Activated T-cell treated with anti-CD3 and anti-CD28 coated beads, Interleukin-2, amount 50 U/mL, for 4 hours (primary cell): ENCODE data around the gene ATG16L1. TPM values are rescaled to one million over a fixed set of nuclear protein-coding genes. Genes with fewer than 3 reads are reported as not detected.

Experiments
- ATAC-seq, 2 donors: fragments of 200-7000 bp; cut with Tn5 transposase; one replicate each; pipeline ENCODE4 v1.10.0; 2021
- DNase-seq: peaks from one replicate; pipeline ENCODE4 v3.0.0-alpha.2; 2020
- H3K27me3 Mint-ChIP-seq: one replicate; pipeline ENCODE4 v1.8.0; 2021; ENCODE audit warnings: low read depth, mixed read lengths
- H3K36me3 Mint-ChIP-seq: one replicate; pipeline ENCODE4 v1.8.0; 2022; ENCODE audit warnings: mixed read lengths; ENCODE audit not compliant: insufficient read depth
- H3K4me1 Mint-ChIP-seq: one replicate; pipeline ENCODE4 v1.8.0; 2021; ENCODE audit warnings: low read depth, mixed read lengths
- H3K4me3 Mint-ChIP-seq: one replicate; pipeline ENCODE4 v1.8.0; 2021; ENCODE audit warnings: mild to moderate bottlenecking, moderate library complexity, mixed read lengths
- H3K9me3 Mint-ChIP-seq: one replicate; pipeline ENCODE4 v1.8.0; 2021; ENCODE audit warnings: mixed read lengths
- total RNA-seq, 3 donors: library from RNA; stranded (reverse); gene quantifications; one replicate each; pipeline ENCODE4 v1.2.1, GENCODE V29; 2021

ATG16L1 gene
- total RNA-seq, 3 donors from 2014 or later: 36.2 to 37.8 (median 36.9) TPM

DNA sequence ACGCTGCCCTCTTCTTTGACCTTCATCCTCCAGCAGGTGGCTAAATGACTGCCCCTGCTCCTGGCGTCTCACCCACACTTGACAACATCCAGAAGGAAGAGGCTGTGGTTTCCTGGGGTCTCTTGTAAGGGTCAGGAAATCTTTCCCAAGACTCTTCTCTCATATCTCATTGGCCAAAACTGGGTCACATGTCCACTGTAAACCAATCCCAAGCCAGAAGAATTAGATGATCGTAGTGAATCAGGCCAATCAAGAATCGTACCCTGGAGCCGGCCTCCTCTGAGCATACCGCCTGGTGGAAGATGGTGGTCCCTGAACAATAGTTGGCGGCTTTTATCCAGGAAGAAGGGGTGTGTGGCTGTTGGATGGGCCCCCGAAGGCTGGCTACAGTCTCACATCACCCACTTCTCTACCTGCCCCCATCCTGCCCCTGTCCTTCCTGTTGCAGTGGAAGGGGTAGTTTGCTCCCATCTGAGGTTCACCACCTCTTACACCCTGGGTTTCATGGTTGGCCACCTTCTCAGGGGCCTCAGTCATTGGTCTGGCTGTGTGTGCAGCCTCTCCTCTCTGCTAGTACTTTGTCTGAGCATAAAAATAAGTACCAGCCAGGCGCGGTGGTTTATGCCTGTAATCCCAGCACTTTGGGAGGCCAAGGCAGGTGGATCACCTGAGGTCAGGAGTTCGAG, 59.9 kb downstream of the ATG16L1 start:
- Mint-ChIP-seq H3K4me1 (peaks cover 5% of the 10 kb centered on the region), H3K4me3 (no peak overlapping the region), H3K27me3 (no peaks in the 10 kb centered on the region), H3K36me3 (no peaks in the 10 kb centered on the region), H3K9me3 (no peaks in the 10 kb centered on the region)
- DNase-seq: no peak
- ATAC-seq: no peak

DNA sequence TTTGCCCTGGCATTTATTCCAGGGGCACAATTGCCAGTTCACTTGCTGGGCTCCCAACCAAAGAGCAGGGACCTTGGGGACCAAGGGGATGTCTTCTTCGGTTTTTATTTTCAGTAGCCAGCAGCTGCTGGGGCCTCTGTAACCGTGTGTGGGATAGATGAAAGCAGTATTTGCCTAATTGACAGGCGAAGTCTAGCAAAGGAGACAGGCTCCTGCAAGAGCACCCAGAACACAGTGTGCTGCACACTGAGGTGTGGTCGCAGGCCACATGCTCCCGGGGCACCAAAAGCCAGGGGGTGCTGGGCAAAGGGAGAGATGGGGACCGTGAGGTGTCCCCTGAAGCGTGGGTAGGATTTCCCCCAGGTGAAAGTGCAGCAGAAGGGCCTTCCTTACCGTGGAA, 61.4 kb downstream of the ATG16L1 start:
- H3K4me1 Mint-ChIP-seq: peaks cover 5% of the 10 kb centered on the region
- no peak overlapping the region for H3K4me3 Mint-ChIP-seq

DNA sequence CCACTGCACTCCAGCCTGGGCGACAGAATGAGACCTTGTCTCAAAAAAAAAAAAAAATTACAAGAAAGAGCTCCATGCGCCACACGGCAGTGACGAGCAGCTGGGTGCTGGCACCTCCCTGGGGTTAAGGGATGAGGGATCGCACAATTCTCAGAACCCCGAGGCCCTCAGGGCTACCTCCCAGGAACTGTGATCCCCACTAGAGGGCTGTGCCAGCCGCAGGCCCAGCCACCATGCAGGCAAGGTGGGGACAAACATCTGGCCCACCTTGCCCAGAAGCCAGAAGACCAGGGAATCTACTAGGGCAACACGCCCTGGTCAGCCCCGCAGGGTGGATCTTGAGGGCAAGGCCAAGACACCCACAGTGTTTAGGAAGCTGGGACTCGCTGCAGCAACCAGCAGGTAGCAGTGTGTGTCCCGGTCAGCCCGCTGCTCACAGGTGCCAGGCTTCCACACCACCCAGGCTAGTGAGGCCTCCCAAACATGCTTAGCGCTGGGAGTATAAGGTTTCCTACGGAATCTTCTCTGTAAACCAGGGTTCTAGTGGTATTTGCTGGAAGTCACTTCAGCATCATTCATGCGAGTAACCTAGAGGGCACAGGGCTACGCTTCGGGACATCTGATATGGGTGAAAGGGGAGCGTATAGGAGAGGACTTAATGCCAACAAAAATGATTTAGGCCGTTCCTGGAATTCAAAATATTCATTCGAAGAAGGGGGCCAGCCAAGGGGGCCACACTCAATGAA, 62.9 kb downstream of the ATG16L1 start:
- DNase-seq (no peak), ATAC-seq (no peak)
- H3K4me3 Mint-ChIP-seq: no peak overlapping the region
- no peaks in the 10 kb centered on the region for H3K36me3 Mint-ChIP-seq
- H3K27me3 Mint-ChIP-seq: peaks cover 4% of the 10 kb centered on the region
- peaks cover 5% of the 10 kb centered on the region for H3K4me1 Mint-ChIP-seq
- H3K9me3 Mint-ChIP-seq: no peaks in the 10 kb centered on the region

More for the DNA sequence above, 61.4 kb downstream of the ATG16L1 start:
- no peak for ATAC-seq
- Mint-ChIP-seq H3K9me3 (no peaks in the 10 kb centered on the region), H3K27me3 (no peaks in the 10 kb centered on the region), H3K36me3 (no peaks in the 10 kb centered on the region)
- DNase-seq: no peak

DNA sequence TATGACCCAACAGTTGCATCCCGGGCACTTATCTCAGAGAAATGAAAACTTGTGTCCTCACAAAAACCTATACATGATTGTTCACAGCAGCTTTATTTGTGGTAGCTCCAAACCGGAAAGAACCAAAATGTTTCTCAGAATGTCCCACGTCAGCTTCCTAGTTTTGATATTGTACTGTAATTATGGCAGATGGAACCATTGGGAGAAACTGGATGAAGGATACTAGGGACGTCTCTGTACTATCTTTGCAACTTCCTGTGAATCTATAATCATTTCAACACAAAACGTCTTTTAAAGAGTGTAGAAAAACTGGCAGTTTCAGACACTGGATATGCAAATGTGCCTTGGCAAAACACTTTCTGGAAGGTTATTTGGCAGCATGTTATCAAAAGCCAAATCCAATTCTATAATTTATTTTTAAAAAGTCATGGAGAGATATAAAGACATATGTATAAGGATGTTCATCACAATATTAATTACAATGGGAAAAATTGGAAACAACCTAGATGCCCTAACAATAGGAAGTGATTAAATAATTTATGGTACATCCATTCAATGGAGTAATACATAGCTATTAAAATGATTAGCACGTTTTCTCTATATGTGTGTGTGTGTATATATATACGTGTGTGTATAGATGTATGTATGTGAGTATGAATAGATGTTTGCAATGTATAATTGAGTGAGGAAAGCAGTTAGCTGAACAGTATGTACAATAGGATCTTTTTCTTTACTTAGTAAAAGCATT, 65.9 kb downstream of the ATG16L1 start:
- ATAC-seq (no peak), DNase-seq (no peak)
- Mint-ChIP-seq H3K4me3 (no peak overlapping the region), H3K4me1 (peaks cover 3% of the 10 kb centered on the region), H3K36me3 (no peaks in the 10 kb centered on the region), H3K27me3 (peaks cover 4% of the 10 kb centered on the region), H3K9me3 (no peaks in the 10 kb centered on the region)

DNA sequence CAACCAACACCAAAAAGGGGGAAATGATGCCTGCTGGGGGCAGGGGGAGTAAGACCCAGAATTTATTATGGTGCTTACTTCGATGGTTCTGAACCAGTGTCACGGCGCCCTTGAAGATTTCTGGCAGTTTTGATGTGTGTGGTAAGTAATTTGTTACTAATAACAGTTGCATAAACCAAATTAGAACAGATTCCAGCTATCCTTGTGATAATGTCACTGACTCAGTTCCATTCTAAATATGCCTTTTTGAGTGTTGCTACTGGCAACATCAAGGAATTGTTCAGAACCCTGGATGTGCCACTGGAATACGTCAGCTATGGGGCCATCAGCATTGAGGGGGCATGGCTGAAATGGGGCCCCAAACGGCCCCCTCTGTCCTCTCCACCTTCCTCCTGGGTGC, 67.8 kb downstream of the ATG16L1 start:
- no peaks in the 10 kb centered on the region for H3K36me3 Mint-ChIP-seq
- H3K4me1 Mint-ChIP-seq: peaks cover 8% of the 10 kb centered on the region
- peaks cover 4% of the 10 kb centered on the region for H3K27me3 Mint-ChIP-seq
- no peak overlapping the region for H3K4me3 Mint-ChIP-seq
- ATAC-seq (no peak), DNase-seq (no peak)
- no peaks in the 10 kb centered on the region for H3K9me3 Mint-ChIP-seq

DNA sequence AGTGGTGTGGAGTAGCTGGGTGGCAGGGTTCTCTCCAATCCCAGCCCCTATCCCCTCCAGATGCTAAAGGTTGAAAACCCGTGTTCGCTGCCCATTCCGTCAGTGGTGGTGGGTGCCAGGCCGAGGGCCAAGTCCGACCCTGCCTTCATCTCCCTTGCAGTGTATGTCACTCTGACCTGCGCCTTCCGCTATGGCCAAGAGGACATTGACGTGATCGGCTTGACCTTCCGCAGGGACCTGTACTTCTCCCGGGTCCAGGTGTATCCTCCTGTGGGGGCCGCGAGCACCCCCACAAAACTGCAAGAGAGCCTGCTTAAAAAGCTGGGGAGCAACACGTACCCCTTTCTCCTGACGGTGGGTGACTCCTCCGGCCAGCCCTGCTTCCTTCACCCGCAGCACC, 69.0 kb downstream of the ATG16L1 start:
- ATAC-seq: no peak
- Mint-ChIP-seq H3K4me1 (peaks cover 8% of the 10 kb centered on the region), H3K27me3 (peaks cover 4% of the 10 kb centered on the region), H3K4me3 (no peak overlapping the region), H3K36me3 (no peaks in the 10 kb centered on the region), H3K9me3 (no peaks in the 10 kb centered on the region)
- no peak for DNase-seq

DNA sequence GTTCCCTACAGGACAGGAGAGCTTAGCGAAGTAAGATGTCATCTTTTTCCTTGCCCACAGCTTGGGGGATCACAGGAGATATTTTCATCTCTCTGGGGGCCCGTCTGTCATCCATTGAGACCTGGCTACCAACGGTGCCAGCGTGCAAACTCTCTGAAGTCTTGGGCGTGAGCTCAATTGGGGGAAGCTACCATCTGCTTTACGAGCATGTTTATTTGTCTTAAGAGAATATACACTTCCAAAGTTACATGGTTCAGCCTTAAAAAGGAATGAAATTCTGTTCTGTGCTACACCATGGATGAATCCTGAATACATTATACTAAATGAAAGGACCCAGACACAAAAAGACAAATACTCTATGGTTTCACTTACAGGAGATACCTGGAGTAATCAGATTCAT, 69.7 kb downstream of the ATG16L1 start:
- Mint-ChIP-seq H3K4me1 (peaks cover 8% of the 10 kb centered on the region), H3K4me3 (no peak overlapping the region)

DNA sequence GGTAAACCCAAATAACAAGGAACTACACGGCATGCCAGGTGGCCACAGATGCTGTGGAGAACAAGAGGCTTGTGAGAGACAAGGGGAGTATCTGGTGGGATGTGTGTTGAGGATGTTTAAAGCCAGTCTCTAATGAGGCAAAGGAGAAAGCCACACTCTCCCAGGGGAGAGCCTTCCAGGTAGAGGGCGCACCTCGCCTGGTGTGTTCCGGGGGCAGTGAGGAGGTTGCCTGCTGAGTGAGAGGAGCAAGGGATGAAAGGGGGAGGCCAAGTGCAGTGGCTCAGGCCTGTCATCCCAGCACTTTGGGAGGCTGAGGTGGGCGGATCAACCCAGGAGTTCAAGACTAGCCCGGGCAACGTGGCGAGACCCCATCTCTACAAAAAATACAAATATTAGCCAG, 72.4 kb downstream of the ATG16L1 start:
- Mint-ChIP-seq H3K4me3 (no peak overlapping the region), H3K4me1 (peaks cover 8% of the 10 kb centered on the region), H3K9me3 (no peaks in the 10 kb centered on the region), H3K27me3 (peaks cover 2% of the 10 kb centered on the region), H3K36me3 (no peaks in the 10 kb centered on the region)
- ATAC-seq: no peak
- no peak for DNase-seq

More for the DNA sequence above, 69.7 kb downstream of the ATG16L1 start:
- ATAC-seq: no peak
- DNase-seq: no peak
- H3K36me3 Mint-ChIP-seq: no peaks in the 10 kb centered on the region
- H3K9me3 Mint-ChIP-seq: no peaks in the 10 kb centered on the region
- peaks cover 4% of the 10 kb centered on the region for H3K27me3 Mint-ChIP-seq

DNA sequence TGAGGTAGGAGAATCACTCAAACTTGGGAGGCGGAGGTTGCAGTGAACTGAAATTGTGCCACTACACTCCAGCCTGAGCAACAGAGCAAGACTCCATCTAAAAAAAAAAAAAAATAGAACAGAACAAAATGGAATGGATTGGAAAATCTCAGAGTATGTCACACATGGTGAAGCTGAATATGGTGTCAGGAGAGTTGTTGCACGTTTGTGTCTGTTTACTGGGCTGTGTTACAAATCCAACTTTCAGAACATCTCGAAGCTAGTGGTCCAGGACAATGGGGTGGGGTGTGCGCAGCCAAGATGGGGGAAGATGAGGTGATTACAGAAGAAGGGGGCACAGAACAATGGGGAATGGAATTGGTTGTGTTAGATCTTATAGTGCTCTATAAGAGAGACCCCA, 73.8 kb downstream of the ATG16L1 start:
- H3K36me3 Mint-ChIP-seq: no peaks in the 10 kb centered on the region
- H3K4me1 Mint-ChIP-seq: peaks cover 14% of the 10 kb centered on the region

DNA sequence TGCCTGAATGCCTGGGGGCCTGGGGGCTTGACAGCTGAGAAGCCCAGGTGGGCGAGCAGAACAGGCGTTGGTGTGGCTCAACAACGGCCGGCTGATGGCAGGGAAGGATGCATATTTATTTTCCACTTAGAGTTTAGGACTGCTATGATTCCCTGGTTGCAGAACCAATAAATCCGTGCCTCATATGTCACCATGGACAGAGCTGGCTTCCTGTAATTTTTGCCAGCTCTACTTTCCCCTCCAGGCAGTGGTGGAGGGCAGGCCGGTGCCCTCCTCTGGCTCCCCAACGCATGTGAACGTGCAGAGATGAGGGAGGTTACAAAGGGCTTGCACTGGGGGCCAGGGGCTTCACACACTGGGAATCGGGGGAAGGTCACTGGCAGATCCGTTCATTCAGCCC, 74.3 kb downstream of the ATG16L1 start:
- peaks cover 14% of the 10 kb centered on the region for H3K4me1 Mint-ChIP-seq
- DNase-seq (no peak), ATAC-seq (no peak)
- H3K27me3 Mint-ChIP-seq: no peaks in the 10 kb centered on the region
- no peaks in the 10 kb centered on the region for H3K9me3 Mint-ChIP-seq
- H3K36me3 Mint-ChIP-seq: no peaks in the 10 kb centered on the region
- no peak overlapping the region for H3K4me3 Mint-ChIP-seq

More for the DNA sequence above, 73.8 kb downstream of the ATG16L1 start:
- Mint-ChIP-seq H3K9me3 (no peaks in the 10 kb centered on the region), H3K4me3 (no peak overlapping the region), H3K27me3 (no peaks in the 10 kb centered on the region)
- no peak for DNase-seq
- no peak for ATAC-seq

DNA sequence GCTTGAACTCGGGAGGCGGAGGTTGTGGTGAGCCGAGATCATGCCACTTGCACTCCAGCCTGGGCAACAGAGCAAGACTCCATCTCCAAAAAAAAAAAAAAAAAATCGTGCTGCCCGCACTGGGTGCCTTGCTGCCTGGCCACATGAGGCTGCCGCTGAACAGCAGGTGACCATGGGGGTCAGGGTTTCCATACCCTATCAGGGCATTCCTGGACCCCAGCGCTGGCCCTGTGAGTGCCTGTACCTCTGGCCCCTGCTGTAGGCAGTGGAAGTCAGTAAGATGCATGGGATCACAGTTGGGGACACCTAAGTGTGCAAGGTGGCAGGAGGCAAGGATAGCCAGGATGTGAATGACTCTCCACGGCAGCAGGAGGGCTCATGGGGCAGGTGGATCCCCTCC, 75.0 kb downstream of the ATG16L1 start:
- no peaks in the 10 kb centered on the region for H3K36me3 Mint-ChIP-seq
- peaks cover 18% of the 10 kb centered on the region for H3K4me1 Mint-ChIP-seq
- H3K4me3 Mint-ChIP-seq: no peak overlapping the region
- H3K9me3 Mint-ChIP-seq: no peaks in the 10 kb centered on the region
- no peak for ATAC-seq
- no peak for DNase-seq
- no peaks in the 10 kb centered on the region for H3K27me3 Mint-ChIP-seq

DNA sequence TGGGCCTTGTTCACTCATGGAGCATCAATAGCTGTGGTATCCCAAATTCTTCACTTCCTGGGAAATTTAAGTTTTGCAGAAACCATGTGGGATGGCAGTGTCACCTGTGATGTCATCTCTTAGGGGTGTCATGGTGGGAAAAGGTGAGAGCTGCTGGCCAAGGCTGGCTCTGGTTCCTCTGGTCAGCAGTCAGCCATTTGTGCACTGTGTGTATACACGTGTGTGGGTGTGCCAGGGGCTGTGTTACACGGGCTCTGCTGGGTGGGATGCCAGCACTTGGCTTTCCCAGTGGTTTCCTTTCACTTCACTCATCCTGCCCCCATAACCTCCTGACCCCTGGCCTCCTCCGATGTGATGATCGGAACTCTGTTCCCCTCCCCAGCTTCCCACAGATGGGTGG, 77.4 kb downstream of the ATG16L1 start:
- Mint-ChIP-seq H3K4me3 (no peak overlapping the region), H3K4me1 (peaks cover 33% of the 10 kb centered on the region), H3K36me3 (no peaks in the 10 kb centered on the region), H3K9me3 (no peaks in the 10 kb centered on the region), H3K27me3 (no peaks in the 10 kb centered on the region)
- no peak for ATAC-seq
- no peak for DNase-seq

DNA sequence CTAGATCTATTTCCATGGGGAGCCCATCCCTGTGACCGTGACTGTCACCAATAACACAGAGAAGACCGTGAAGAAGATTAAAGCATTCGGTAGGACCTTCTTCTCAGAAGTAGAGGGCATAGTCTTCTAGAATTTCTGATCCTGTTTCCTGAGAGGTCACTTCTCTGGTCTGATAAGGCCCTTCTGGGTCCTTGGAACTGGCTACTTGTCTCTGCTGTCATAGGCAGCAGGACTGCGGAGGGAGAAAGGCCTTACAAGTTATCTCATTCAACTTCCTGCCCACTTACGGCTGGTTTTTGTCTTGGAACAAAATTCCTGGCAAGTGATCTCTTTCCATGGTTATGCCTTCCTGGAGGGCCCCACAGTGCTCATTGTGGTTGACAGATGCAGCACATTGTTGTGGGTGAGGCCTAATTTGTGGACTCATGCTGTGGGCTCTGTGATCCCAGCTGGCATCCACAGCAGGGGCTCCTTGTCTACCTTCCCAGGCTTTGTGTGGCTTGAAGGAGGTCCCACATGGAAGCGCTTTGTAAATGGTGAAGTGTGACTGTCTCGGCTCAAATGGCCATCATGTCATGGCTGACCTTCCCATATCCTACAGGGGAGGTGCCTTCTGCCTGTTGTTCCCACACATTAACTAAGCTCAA, 78.1 kb downstream of the ATG16L1 start:
- H3K4me3 Mint-ChIP-seq: no peak overlapping the region
- ATAC-seq (no peak), DNase-seq (no peak)
- no peaks in the 10 kb centered on the region for H3K27me3 Mint-ChIP-seq
- H3K4me1 Mint-ChIP-seq: peaks cover 37% of the 10 kb centered on the region
- no peaks in the 10 kb centered on the region for H3K9me3 Mint-ChIP-seq
- H3K36me3 Mint-ChIP-seq: no peaks in the 10 kb centered on the region

DNA sequence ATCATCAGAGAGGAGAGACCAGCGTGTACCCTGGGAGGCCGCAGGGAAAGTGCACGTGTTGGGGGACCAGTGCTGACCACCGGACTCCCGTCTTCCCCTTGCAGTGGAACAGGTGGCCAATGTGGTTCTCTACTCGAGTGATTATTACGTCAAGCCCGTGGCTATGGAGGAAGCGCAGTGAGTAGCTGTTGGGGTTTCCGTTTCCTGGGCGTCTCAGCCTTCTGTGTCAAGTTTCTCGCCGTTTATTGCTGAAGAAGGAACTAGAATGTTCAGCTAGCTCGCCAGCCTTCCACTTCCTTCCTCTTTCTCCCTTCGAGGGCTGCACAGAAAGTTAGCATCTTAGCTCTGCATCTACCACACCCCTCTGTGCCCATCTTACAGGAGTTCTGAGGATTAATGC, 80.1 kb downstream of the ATG16L1 start:
- Mint-ChIP-seq H3K36me3 (no peaks in the 10 kb centered on the region), H3K4me3 (peak overlapping the region; percentile 63), H3K9me3 (no peaks in the 10 kb centered on the region), H3K27me3 (no peaks in the 10 kb centered on the region), H3K4me1 (peaks cover 47% of the 10 kb centered on the region)
- peak; percentile 81 to 90 for ATAC-seq
- peak; percentile 62 for DNase-seq
